ENCODE results near the gene FIG4.

DNA sequence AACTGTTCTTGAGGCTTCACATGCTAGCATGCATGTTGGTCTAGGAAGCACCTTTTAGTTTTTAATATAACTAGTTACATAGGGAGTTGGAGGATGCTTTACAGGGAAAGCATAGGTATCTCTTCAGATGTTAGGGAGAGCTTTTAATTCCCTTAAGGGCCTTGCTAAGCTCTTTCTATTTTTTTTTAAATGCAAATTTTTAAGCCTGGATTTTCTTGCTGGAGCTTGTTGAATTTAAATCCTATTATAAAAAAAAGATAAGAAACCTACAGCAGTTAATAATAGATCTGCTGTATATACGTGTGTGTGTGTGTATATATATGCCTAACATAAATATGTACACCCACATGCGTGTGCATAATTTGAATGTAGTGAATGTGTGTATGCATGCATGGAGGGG, 79.0 kb downstream of the FIG4 start:
- no peak for TF ChIP-seq POLR2A (IDR thresholded peaks at IDR 0.05)
- TF ChIP-seq, protein P1, sequence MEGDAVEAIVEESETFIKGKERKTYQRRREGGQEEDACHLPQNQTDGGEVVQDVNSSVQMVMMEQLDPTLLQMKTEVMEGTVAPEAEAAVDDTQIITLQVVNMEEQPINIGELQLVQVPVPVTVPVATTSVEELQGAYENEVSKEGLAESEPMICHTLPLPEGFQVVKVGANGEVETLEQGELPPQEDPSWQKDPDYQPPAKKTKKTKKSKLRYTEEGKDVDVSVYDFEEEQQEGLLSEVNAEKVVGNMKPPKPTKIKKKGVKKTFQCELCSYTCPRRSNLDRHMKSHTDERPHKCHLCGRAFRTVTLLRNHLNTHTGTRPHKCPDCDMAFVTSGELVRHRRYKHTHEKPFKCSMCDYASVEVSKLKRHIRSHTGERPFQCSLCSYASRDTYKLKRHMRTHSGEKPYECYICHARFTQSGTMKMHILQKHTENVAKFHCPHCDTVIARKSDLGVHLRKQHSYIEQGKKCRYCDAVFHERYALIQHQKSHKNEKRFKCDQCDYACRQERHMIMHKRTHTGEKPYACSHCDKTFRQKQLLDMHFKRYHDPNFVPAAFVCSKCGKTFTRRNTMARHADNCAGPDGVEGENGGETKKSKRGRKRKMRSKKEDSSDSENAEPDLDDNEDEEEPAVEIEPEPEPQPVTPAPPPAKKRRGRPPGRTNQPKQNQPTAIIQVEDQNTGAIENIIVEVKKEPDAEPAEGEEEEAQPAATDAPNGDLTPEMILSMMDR (IDR thresholded peaks at IDR 0.05) = no peak
